Urinary bladder (tissue), 4 donors: ENCODE data around the gene CSPG5. TPM values are rescaled to one million over a fixed set of nuclear protein-coding genes. Genes with fewer than 3 reads are reported as not detected.

ENCODE experiments used
- DNase-seq: peaks from one replicate; pipeline ENCODE4 v3.0.0-alpha.2; 2015; ENCODE audit errors: extremely low spot score
- H3K27ac ChIP-seq: one replicate; pipeline ENCODE4 v1.5.1; 2013; ENCODE audit warnings: low read depth, mild to moderate bottlenecking, moderate library complexity
- H3K36me3 ChIP-seq: one replicate; pipeline ENCODE4 v1.6.1; 2013; ENCODE audit warnings: mild to moderate bottlenecking, moderate library complexity; ENCODE audit not compliant: insufficient read depth
- H3K4me1 ChIP-seq: one replicate; pipeline ENCODE4 v1.6.1; 2013; ENCODE audit warnings: mild to moderate bottlenecking, moderate library complexity; ENCODE audit not compliant: insufficient read depth
- H3K4me3 ChIP-seq: one replicate; pipeline ENCODE4 v1.5.1; 2013; ENCODE audit warnings: low read depth, low read length
- WGBS: extraction: QIAGEN DNeasy Blood & Tissue Kit; methylation state at CpG from one replicate; pipeline ENCODE4 v1.1.7; 2013; 5-methylcytosine and 5-hydroxymethylcytosine counted together
- polyA plus RNA-seq: library from polyadenylated mRNA; stranded (reverse); fragments of 200-250 nt; gene quantifications from one replicate; pipeline ENCODE4 v1.2.3, GENCODE V29; 2013
- total RNA-seq: library from RNA; depleted of rRNA; stranded (reverse); fragments of >200 nt; gene quantifications from one replicate; pipeline ENCODE4 v1.2.3, GENCODE V29; 2014
- donor health status: healthy with polysubstance abuse.
- donor health status: healthy.

CSPG5 gene
- total and polyA plus RNA-seq, 2 donors, result 0.35 to 2.9 TPM

DNA sequence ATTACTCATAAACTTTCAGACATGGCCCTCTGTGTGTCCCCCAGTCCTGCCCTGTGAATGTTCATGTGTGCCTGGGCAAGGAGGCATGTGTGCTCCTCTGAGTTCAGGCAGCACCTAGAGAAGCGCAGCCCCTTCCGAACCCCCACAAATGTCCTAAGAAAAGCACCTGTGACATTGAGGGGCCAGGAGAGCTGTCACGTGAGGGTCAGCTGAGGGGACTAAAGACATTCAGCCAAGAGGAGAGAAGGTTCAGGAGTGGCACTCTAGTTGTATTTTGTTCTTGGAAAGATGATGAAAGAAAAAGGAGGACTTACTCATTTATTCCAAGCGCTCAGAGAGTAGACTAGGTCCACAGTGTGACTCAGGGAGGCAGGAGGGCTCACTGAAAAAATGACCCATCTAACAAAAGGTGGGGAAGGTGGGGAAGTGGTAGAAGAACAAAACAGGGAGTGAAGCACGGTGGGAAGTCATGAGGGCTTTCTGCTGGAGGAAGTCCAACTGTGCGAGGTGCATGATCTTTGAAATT, 37.0 kb downstream of the CSPG5 start:
- Histone ChIP-seq H3K4me1 (no peaks in the 10 kb centered on the region), H3K4me3 (no peak overlapping the region), H3K36me3 (no peaks in the 10 kb centered on the region), H3K27ac (no peak overlapping the region)
- no peak for DNase-seq
- WGBS, result 76% methylated on average over 6 of the region's 6 CpGs

DNA sequence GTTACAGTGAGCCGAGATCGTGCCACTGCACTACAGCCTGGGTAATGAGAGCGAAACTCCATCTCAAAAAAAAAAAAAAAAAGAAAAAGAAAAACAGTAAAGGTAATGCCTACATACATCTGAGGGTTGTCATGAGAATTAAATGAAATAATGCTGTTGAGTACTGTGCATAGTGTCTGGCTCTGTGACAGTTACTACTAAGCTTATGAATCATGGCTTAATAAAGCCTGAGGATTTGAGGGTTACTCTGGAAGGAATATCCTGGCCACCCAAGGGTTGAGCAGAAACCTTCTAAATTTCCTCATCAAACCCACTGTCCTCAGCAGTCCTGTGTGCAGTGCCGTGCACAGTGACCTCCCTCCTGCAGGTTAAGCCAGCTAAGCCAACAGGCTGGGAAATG, 38.4 kb downstream of the CSPG5 start:
- Histone ChIP-seq H3K36me3 (no peaks in the 10 kb centered on the region), H3K27ac (no peak overlapping the region), H3K4me3 (no peak overlapping the region), H3K4me1 (no peaks in the 10 kb centered on the region)
- WGBS, result 90% methylated on average over 4 of the region's 4 CpGs
- DNase-seq, result no peak

DNA sequence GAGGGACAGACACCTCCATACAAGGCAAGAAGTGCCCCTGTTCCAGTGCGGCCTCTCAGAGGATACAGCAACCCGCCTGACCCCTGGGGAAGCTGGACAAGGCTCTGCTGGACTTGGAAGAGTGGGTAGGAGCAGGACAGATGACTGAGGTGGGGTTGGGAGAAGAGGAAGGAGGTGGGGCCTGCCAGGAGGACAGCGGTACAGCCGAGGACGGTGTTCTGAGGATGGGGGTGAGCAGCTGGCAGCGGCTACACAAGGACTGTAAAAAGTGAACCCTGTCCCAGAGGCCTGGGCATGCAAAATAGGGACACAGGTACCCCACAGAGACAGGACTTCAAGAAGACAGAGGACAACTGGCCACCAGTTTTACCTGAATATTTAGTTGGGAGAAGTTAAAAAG, 41.7 kb downstream of the CSPG5 start:
- no peak for DNase-seq
- Histone ChIP-seq H3K27ac (no peak overlapping the region), H3K4me1 (no peaks in the 10 kb centered on the region), H3K4me3 (no peak overlapping the region), H3K36me3 (no peaks in the 10 kb centered on the region)
- 74% methylated on average over 6 of the region's 6 CpGs for WGBS

GRCh38 chr3:47536221-47536891, 42.3 kb downstream of the CSPG5 start:
- no peaks in the 10 kb centered on the region for H3K36me3 ChIP-seq
- whole genome bisulfite sequencing, result 88% methylated on average over 19 of the region's 19 CpGs
- H3K27ac ChIP-seq, result no peak overlapping the region
- no peak for DNase-seq
- H3K4me3 ChIP-seq, result no peak overlapping the region
- H3K4me1 ChIP-seq, result no peaks in the 10 kb centered on the region

GRCh38 chr3:47533996-47534454, 44.6 kb downstream of the CSPG5 start:
- H3K4me3 ChIP-seq, result no peak overlapping the region
- no peak overlapping the region for H3K27ac ChIP-seq
- no peaks in the 10 kb centered on the region for H3K4me1 ChIP-seq
- H3K36me3 ChIP-seq, result no peaks in the 10 kb centered on the region
- no peak for DNase-seq
- WGBS, result 43% methylated on average over 5 of the region's 5 CpGs

- 86% methylated on average over 2 of the region's 2 CpGs for WGBS
- H3K4me3 ChIP-seq, result no peak overlapping the region
- no peak for DNase-seq
- no peak overlapping the region for H3K27ac ChIP-seq
- no peaks in the 10 kb centered on the region for H3K36me3 ChIP-seq
- H3K4me1 ChIP-seq, result no peaks in the 10 kb centered on the region
Measured at GRCh38 chr3:47533481-47533880, 45.2 kb downstream of the CSPG5 start.

GRCh38 chr3:47527952-47528725, 50.5 kb downstream of the CSPG5 start:
- no peak overlapping the region for H3K27ac ChIP-seq
- no peaks in the 10 kb centered on the region for H3K36me3 ChIP-seq
- 84% methylated on average over 6 of the region's 6 CpGs for WGBS
- no peak for DNase-seq
- no peak overlapping the region for H3K4me3 ChIP-seq
- no peaks in the 10 kb centered on the region for H3K4me1 ChIP-seq

DNA sequence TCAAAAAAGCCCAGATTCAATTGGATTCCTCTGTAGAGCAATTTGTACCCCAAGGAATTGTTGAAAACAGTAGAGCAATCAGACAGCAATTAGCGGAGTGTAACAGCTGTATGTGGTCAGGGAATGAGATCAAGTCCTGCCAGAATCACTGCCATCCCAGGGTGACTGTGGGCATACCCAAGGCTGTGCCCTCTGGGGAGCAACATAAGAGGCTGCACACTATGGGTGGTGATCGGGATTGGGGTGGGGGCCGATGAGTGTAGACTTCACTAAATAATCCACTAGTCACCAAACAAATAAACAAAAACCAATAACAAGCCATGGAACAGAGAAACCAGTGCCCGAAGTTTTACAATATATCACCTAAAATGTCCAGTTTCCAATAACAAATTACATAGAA, 53.0 kb downstream of the CSPG5 start:
- no peak overlapping the region for H3K27ac ChIP-seq
- H3K36me3 ChIP-seq, result no peaks in the 10 kb centered on the region
- DNase-seq, result no peak
- no peak overlapping the region for H3K4me3 ChIP-seq
- no peaks in the 10 kb centered on the region for H3K4me1 ChIP-seq
- WGBS, result 83% methylated on average over 4 of the region's 4 CpGs

- DNase-seq, result no peak
- WGBS, result 63% methylated on average over 4 of the region's 4 CpGs
- no peaks in the 10 kb centered on the region for H3K36me3 ChIP-seq
- no peak overlapping the region for H3K27ac ChIP-seq
- H3K4me3 ChIP-seq, result no peak overlapping the region
- no peaks in the 10 kb centered on the region for H3K4me1 ChIP-seq
Measured at GRCh38 chr3:47523310-47524073, 55.2 kb downstream of the CSPG5 start.

DNA sequence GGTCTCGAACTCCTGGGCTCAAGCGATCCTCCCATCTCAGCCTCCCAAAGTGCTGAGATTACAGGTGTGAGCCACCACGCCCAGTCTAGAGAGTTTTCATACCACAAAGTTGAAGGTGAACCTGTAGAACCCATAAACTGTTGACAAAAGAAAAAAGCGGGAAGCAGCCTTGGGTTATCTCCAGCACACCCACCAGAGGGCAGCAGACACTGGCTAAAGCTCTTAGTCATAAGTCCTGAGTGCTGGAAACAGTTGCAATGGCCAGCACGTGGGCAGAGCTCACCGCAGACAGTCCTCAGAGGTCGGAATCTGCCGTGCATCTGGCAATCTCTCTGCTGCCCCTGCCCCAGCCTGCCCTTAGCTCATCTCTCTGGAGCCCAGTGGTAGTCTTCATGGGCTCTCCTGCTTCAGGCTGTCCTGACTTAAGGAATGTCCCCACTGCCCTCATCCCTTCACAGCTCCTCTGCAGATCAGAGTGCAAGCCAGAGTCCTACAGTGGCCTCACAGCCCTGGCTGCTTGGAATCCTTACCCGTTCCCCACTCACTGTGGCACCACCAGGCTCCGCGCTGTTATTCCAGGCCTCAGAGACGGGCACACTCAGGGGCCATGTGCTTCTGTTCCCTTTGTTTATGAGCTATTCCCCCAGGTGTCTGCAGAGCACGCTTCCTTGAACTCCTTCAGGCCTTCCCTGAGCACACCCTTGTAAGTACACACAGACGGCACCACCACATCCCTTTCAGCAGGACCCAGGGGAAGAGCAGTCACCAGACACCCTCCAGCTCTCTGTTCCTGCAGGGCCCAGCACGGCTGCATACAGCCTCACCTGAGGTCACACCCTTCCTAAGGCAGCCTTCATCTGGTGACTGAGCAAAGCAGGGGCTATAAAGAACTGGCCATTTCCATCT, 56.3 kb downstream of the CSPG5 start:
- peak; percentile 74 for DNase-seq
- Histone ChIP-seq H3K4me1 (no peaks in the 10 kb centered on the region), H3K36me3 (no peaks in the 10 kb centered on the region), H3K27ac (no peak overlapping the region), H3K4me3 (no peak overlapping the region)
- 35% methylated on average over 15 of the region's 15 CpGs for WGBS

- Histone ChIP-seq H3K36me3 (no peaks in the 10 kb centered on the region), H3K27ac (no peak overlapping the region), H3K4me3 (no peak overlapping the region), H3K4me1 (no peaks in the 10 kb centered on the region)
- no peak for DNase-seq
Measured at GRCh38 chr3:47520756-47521155, 57.9 kb downstream of the CSPG5 start.

GRCh38 chr3:47517937-47518336, 60.7 kb downstream of the CSPG5 start:
- no peak overlapping the region for H3K4me3 ChIP-seq
- H3K4me1 ChIP-seq, result no peaks in the 10 kb centered on the region
- WGBS, result 91% methylated on average over 2 of the region's 2 CpGs
- H3K27ac ChIP-seq, result no peak overlapping the region
- no peaks in the 10 kb centered on the region for H3K36me3 ChIP-seq
- no peak for DNase-seq

DNA sequence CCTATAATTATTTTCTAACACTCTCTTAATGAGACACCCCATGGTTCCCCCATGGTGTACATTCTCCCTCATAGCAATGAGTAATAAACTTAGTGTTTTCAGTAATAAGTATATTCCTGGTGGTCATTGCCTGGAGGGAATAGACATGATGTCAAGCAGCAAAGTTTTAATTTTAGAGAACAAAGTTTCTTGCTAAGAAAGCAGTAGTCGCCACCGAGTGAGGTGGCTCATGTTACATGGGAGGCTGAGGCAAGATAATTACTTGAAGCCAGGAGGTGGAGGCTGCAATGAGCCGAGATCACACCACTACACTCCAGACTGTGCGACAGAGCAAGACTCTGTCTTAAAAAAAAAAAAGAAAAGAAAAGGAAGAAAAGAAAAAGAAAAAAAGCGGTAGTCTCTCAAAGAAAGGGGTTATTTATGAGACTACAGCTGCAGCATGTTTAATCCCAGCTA, 62.8 kb downstream of the CSPG5 start:
- Histone ChIP-seq H3K4me3 (no peak overlapping the region), H3K4me1 (no peaks in the 10 kb centered on the region), H3K27ac (no peak overlapping the region), H3K36me3 (no peaks in the 10 kb centered on the region)
- WGBS, result 46% methylated on average over 5 of the region's 5 CpGs
- DNase-seq, result no peak
